GM13977 (cell line): Measurements from ENCODE around the gene TPX2.
"Not testable (repeated sequence)": the region's sequence is repeated elsewhere in the genome, so short reads cannot be mapped to it uniquely, and the experiment has no call there.

Experiments
- DNase-seq: peaks from one replicate; pipeline ENCODE4 v3.0.0; 2012; ENCODE audit warnings: low spot score
- CTCF ChIP-seq: IDR thresholded peaks from 2 replicates; pipeline ENCODE4 v1.5.1; 2012; ENCODE audit warnings: mild to moderate bottlenecking, control low read depth; ENCODE audit not compliant: insufficient read depth; ENCODE audit errors: extremely low read depth, missing control alignments
- in situ Hi-C: fragments of 300-500 bp; cut with MboI; formaldehyde crosslinking; loops from one replicate; pipeline ENCODE4 v1.12.0; 2022; ENCODE audit warnings: low sequenced_read_pairs, low pct_unique_long_range_greater_than_20kb, mixed read lengths, inconsistent platforms; ENCODE audit not compliant: unreplicated experiment

The TPX2 gene

DNA sequence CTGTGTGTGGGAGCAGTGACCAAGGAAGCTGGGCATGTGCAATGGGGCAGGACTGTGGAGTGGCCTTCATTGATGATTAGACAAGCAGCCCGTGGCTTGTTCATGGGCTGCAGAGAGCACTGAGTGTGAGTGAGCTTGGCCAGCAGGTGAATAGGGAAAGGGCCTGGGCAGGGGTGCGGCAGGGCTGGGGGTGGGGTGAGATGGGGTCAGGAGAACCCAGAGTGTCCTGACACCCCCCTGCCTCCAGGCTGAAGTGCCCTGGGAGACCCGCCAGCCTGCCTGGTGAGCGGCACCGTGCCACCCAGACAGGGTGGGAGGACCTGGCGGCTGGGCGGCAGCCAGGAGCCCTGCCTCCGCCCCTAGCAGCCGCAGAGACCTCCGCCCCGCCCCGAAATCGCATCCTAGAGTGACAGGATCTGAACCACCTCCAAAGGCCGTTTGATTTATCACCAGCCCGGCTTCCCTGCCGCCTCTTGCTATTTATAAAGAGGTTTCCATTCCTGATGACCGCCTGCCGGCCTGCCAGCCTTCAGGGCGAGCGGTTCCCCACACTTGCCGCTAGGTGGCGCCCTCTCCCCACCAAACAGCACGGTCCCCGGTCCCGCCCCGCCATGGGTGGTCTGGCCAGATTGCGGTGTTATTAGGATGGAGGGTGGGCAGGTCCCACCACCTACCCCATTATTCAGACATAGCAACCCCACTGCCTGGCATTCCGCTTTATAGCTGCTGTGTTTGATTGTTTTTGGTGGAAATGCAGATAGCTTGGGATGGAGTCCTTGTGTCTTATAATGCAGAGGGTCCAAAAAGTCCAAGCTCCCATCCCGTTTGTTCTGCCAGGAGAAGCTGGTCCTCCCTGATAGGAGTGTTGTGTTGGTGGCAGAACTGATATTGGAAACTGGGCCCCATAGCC, 83.6 kb downstream of the TPX2 start:
- in situ Hi-C loops = no loop called here
- peak; percentile 97 for TF ChIP-seq CTCF

DNA sequence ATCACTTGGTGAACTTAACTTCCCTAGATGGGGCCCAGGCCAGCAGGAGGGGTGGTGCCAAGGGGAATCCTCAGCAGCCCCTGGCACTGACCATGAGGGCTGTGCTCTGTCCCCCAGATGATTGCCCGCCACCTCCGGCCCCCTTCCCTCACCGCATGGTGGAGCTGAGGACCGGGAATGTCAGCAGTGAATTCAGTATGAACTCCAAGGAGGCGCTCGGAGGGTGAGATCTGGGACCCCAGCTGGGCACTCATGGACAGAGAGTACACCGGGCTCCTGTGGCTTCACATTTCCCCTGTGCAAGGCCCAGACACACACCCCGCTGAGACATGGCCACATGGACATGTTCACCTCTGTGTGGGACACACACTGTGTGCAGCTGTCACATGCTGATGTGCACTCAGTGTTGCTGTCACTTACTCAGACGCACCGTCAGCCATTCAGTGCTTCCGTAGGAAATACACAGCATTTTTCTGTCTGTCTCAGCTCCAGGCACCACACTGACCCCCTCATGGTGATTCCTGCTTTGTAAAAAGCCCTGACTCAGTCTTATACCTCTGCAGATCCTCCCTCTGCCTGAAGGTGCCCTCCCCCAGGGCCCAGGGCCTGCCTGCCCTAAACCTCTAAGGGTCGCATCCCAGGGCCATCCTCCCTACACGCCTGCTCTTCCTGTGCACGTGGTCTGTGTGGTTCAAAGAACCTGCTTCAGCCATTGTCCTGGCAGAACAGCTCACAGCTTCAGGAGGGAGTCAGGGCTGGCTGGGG, 84.5 kb downstream of the TPX2 start:
- in situ Hi-C loops = no loop called here
- TF ChIP-seq CTCF = no peak
- no peak for DNase-seq

More for the DNA sequence above, 83.6 kb downstream of the TPX2 start:
- DNase-seq = peak; percentile 94

GRCh38 chr20:31824125-31824485, 85.0 kb downstream of the TPX2 start:
- no peak for DNase-seq
- no peak for TF ChIP-seq CTCF
- in situ Hi-C loops = no loop called here

- DNase-seq = no peak
These were observed 85.6 kb downstream of the TPX2 start for GRCh38 chr20:31824554-31825313.

GRCh38 chr20:31826074-31826473, 87.0 kb downstream of the TPX2 start:
- no peak for DNase-seq
- TF ChIP-seq CTCF = no peak
- in situ Hi-C loops = loop anchor here (25.0 kb wide), 1 partner anchor 261 kb away; no protein-coding TSS in a partner anchor

More at GRCh38 chr20:31824554-31825313, 85.6 kb downstream of the TPX2 start:
- TF ChIP-seq CTCF = no peak
- in situ Hi-C loops = loop anchor here (25.0 kb wide), 1 partner anchor 263 kb away; no protein-coding TSS in a partner anchor

GRCh38 chr20:31827059-31827458, 88.0 kb downstream of the TPX2 start:
- no peak for DNase-seq
- no peak for TF ChIP-seq CTCF
- in situ Hi-C loops = loop anchor here (25.0 kb wide), 1 partner anchor 260 kb away; no protein-coding TSS in a partner anchor

DNA sequence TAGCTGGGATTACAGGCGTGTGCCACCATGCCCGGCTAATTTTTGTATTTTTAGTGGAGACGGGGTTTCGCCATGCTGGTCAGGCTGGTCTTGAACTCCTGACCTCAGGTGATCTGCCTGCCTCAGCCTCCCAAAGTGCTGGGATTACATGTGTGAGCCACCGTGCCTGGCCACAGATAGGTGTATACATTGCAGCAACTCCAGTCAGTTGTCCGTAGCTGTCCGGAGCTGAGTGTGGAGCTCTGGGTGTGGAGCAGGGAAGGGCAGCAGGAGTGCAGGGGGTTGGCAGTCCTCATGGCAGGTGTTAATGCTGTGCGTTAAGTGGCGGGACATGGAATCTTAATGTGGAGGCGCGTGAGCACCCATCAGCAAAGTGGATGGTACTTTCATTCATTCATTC, 88.9 kb downstream of the TPX2 start:
- not testable (repeated sequence) for DNase-seq
- in situ Hi-C loops = loop anchor here (25.0 kb wide), 1 partner anchor 259 kb away; no protein-coding TSS in a partner anchor
